Stimulated activated CD4-positive, alpha-beta T cell treated with anti-CD3 and anti-CD28 coated beads, Interleukin-1b, Interleukin-23, amount 100 ng/mL, for 24 hours (primary cell): ENCODE data around the gene ZSCAN23.
"Not testable (repeated sequence)": the region's sequence is repeated elsewhere in the genome, so short reads cannot be mapped to it uniquely, and the experiment has no call there.

Experiments
- DNase-seq, 4 experiments: peaks; one replicate each; pipeline ENCODE4 v3.0.0-alpha.2; 2020; ENCODE audit warnings: low read depth in 4 of 4, low spot score in 1 of 4

The ZSCAN23 gene

GRCh38 chr6:28443112-28443773, at the start of gene ZSCAN23:
TSS of gene ZSCAN23 (minus strand) at chr6:28443491. CDS start at chr6:28436266, 7,225 bp downstream.
- peak; percentile 53 to 77 (median 64) for DNase-seq

DNA sequence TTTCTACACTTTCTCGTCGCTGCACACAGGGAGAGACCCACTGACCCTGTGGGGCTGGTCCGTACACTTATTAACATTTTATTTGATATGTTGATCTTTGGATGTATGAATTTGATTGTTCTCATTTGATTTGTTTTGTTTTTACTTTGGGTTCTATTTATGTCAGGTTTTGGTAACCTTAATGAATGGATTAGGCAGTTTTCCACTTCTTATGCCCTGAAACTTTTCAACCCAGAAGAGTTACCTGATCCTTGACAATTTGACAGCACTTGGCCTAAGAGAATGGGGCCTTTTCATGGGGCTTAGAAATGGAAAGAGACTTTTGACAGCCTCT, 48.7 kb upstream of the ZSCAN23 start:
- no peak for DNase-seq

- DNase-seq, result no peak
These were observed 47.1 kb upstream of the ZSCAN23 start for GRCh38 chr6:28490205-28490890.

- peak in 2 of 4 experiments; percentile 22 to 44 for DNase-seq
These were observed 46.3 kb upstream of the ZSCAN23 start for GRCh38 chr6:28489366-28490204.

GRCh38 chr6:28488916-28489365, 45.6 kb upstream of the ZSCAN23 start:
- DNase-seq, result peak in 3 of 4 experiments; percentile 15 to 19 (median 15)

GRCh38 chr6:28486988-28487742, 43.9 kb upstream of the ZSCAN23 start:
- no peak for DNase-seq

- DNase-seq, result no peak
These were observed 43.2 kb upstream of the ZSCAN23 start for GRCh38 chr6:28486533-28486932.

DNA sequence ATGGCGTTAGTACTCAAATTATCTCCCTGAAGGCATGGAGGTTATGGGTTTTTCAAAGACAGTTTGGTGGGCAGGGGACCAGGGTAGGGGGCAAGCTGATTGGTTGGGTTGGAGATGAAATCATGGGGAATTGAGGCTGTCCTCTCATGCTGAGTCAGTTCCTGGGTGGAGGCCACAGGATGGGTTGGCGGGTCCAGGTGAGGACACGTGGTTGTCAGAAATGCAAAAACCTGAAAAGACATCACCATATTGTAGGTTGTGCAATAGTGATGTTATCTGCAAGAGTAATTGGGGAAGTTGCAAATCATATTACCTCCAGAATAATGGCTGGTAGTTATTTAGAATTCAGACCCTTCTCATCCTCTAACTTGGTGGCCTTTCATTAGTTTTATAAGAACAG, 42.2 kb upstream of the ZSCAN23 start:
- DNase-seq, result no peak

DNA sequence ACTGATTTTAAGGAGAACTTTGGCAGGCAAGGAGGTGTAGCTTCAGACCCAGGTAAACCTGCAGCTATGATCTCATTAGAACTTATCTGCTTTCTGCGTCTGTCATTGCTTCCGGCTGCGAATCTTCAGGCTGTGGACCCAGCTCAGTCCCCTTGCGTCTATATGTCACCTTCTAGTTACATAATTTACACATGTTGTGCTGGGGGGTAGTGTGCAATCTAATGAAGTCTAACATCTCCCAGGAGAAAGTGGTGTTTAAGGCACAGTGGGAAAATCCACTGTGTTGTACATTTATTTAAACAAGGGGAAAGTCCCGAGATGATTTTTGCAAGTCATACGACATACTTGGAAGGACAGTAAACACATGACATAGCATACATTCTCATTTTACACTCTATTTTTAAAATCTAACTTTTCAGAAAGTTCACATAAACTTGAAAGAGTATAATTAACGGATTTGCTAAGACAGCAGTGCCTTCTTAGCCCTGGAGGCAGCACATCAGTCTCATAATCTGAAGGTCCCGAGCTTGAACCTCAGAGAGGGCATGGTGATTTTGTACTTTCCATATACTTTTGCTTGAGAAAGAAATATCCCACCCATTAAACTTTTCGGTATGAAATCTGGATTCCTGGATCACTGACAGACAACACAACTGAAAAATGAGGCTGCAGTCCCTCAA, 37.1 kb upstream of the ZSCAN23 start:
- no peak for DNase-seq

GRCh38 chr6:28478518-28478917, 35.2 kb upstream of the ZSCAN23 start:
- no peak for DNase-seq

GRCh38 chr6:28474441-28475219, 31.3 kb upstream of the ZSCAN23 start:
- no peak for DNase-seq

DNA sequence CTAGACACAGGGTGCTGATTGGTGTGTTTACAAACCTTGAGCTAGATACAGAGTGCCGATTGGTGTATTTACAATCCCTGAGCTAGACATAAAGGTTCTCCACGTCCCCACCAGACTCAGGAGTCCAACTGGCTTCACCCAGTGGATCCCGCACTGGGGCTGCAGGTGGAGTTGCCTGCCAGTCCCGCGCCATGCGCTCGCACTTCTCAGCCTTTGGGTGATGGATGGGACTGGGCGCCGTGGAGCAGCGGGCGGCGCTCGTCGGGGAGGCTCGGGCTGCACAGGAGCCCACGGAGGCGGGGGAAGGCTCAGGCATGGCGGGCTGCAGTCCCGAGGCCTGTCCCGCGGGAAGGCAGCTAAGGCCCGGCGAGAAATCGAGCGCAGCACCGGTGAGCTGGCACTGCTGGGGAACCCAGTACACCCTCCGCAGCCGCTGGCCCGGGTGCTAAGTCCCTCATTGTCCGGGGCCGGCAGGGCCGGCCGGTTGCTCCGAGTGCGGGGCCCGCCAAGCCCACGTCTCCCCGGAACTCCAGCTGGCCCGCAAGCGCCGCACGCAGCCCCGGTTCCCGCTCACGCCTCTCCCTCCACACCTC, 26.0 kb upstream of the ZSCAN23 start:
- not testable (repeated sequence) for DNase-seq

DNA sequence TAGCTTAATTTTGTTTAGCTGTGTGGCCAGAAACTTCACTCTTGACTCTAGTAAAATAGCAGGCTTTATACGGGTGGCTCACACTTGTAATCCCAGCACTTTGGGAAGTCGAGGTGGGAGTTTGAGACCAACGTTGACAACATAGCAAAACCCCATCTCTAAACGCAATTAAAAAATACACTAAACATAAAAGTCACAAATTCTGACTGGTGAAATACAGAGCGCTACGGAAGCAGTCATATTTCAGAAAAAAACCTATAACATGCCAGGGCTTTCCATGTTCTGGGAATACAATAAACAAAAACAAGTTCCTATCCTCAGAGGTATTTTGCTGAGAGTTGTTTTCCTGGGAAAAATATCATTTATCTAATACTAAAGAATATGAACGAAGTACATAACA, 24.8 kb upstream of the ZSCAN23 start:
- no peak for DNase-seq

DNA sequence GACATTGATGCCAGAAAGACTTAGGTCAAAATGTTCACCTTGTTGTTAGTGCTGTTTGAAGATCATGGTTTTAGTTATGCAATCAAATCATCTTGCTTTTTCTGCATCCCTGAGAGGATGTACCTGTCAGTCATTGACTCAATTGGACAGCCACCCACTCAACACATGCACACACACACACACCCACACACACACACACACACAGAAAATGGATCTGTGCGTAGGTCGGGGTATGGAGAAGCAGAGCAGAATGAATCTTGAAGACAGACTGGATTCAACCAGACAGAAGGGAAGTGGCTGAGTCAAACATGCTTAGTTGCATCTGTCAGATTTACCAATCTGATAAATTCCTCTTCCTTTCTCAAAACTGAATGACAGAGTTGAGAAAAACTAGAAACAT, 19.1 kb upstream of the ZSCAN23 start:
- DNase-seq, result no peak

DNA sequence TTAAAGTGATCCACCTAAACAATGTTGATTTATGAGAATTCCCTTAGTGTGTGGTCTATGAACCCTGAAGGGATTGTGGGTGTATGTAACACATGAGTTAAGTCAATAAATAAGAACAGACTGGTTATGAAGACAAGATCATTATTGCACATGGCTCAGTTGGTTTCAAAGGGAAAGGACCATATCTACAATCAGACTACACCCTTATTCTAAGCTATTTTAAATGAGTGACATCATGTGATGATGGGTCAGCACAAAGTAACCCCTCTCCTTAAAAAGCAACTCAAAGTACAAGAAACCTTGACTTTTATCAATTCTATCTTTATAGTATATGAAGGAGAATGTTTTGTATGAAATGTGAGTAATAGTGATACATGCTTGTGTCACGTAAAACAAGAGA, 15.3 kb upstream of the ZSCAN23 start:
- DNase-seq, result no peak

DNA sequence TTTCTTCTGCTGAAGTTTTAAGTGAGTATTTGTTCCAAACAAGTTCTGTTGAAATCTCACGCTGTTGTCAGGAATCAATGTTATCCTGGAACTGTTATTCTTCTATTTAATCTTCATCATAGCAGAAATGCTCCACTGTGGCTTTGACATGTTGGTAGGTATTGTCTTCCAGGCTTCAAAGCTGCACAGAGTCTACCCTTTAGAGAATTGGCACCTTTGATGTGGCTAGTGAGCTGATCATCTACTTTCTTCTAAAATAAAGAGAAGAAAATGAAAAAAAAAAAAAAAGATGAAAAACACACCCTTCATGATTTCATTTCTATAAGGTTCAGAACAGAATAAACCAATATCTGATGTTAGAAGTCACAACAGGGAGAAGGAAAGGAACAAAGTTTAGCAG, 5.8 kb upstream of the ZSCAN23 start:
- DNase-seq, result no peak

- DNase-seq, result not testable (repeated sequence)
These were observed 4.2 kb upstream of the ZSCAN23 start for GRCh38 chr6:28447512-28447906.

GRCh38 chr6:28446818-28447511, 3.7 kb upstream of the ZSCAN23 start:
- no peak for DNase-seq

DNA sequence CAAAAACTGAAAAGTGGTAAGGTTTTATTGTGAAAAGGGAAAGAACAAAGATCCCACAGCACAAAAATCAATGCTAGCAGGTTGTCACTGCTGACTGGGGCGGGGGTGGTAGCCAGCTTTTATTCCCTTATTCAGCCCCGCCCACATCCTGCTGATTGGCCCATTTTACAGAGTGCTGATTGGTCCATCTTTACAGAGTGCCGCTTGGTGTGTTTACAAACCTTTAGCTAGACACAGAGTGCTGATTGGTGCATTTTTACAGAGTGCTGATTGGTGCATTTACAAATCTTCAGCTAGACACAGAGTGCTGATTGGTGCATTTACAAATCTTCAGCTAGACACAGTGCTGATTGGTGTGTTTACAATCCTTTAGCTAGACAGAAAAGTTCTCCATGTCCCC, 1.5 kb upstream of the ZSCAN23 start:
- not testable (repeated sequence) for DNase-seq
